K562 (cell line): ENCODE data around the gene NDUFS5. TPM values are rescaled to one million over a fixed set of nuclear protein-coding genes. Genes with fewer than 3 reads are reported as not detected.
A peak's percentile ranks its signal among the peaks of the same experiment; 100 is the strongest.

Experiments used
- ARID3A ChIP-seq: IDR thresholded peaks from 2 replicates; pipeline ENCODE4 v1.6.1; 2012; ENCODE audit warnings: low read depth, low read length, improper control_type of control experiment, borderline replicate concordance
- BRCA1 ChIP-seq, 2 experiments: fragments of 450-650 bp in 1 of 2; sonication (generic) in 1 of 2; formaldehyde crosslinking in 1 of 2; IDR thresholded peaks; 2 replicates each; pipeline versions ENCODE4 v1.5.0 to v1.6.1; 2017 to 2020; ENCODE audit warnings: mild to moderate bottlenecking in 1 of 2, missing genetic modification reagents in 1 of 2
- ESRRB ChIP-seq: fragments of 250-450 bp; sonication (Bioruptor Pico); IDR thresholded peaks from 2 replicates; pipeline ENCODE4 v1.5.0; 2020; ENCODE audit warnings: mild to moderate bottlenecking, moderate library complexity, borderline replicate concordance
- HSF4 ChIP-seq: fragments of 250-450 bp; sonication (Bioruptor Pico); IDR thresholded peaks from 2 replicates; pipeline ENCODE4 v2.1.2; 2022; ENCODE audit warnings: mild to moderate bottlenecking, moderate library complexity, borderline replicate concordance
- ILF3 ChIP-seq: fragments of 450-650 bp; IDR thresholded peaks from 2 replicates; pipeline ENCODE4 v1.6.1; 2018; ENCODE audit warnings: antibody characterized with exemption, mild to moderate bottlenecking, moderate library complexity, borderline replicate concordance
- JUN ChIP-seq, 2 experiments: sonication (generic) in 1 of 2; formaldehyde crosslinking in 1 of 2; IDR thresholded peaks; 2 replicates each; pipeline versions ENCODE4 v1.6.1 to v1.8.0; 2012 to 2022; ENCODE audit warnings: borderline replicate concordance in 2 of 2, mild to moderate bottlenecking in 2 of 2, improper control_type of control experiment in 1 of 2, low read depth in 1 of 2, low read length in 1 of 2, missing genetic modification reagents in 1 of 2
- MCM3 ChIP-seq: fragments of 450-650 bp; IDR thresholded peaks from 2 replicates; pipeline ENCODE4 v1.6.1; 2016
- MCM7 ChIP-seq, 2 experiments: fragments of 450-650 bp; IDR thresholded peaks; 2 replicates each; pipeline ENCODE4 v1.6.1; 2016 to 2018
- MXI1 ChIP-seq: IDR thresholded peaks from 2 replicates; pipeline ENCODE4 v1.6.1; 2011; ENCODE audit warnings: low read depth, mild to moderate bottlenecking, improper control_type of control experiment, low read length
- NCOA2 ChIP-seq, 2 experiments: fragments of 450-650 bp; IDR thresholded peaks; 2 replicates each; pipeline ENCODE4 v1.6.1; 2018; ENCODE audit warnings: mild to moderate bottlenecking in 2 of 2, moderate library complexity in 1 of 2; ENCODE audit not compliant: partially characterized antibody in 2 of 2
- NUFIP1 ChIP-seq: fragments of 450-650 bp; IDR thresholded peaks from 2 replicates; pipeline ENCODE4 v1.6.1; 2018; ENCODE audit not compliant: partially characterized antibody
- PHF8 ChIP-seq: fragments of 200-600 bp; sonication (generic); IDR thresholded peaks from 2 replicates; pipeline ENCODE4 v1.6.1; 2012; ENCODE audit warnings: mixed run types, mild to moderate bottlenecking, inconsistent platforms, low read length, moderate library complexity, borderline replicate concordance
- RBBP5 ChIP-seq: fragments of 200-600 bp; sonication (generic); IDR thresholded peaks from 2 replicates; pipeline ENCODE4 v1.6.1; 2012; ENCODE audit warnings: borderline replicate concordance, mild to moderate bottlenecking, low read length, control low read depth, inconsistent platforms; ENCODE audit not compliant: insufficient read depth, poor library complexity, severe bottlenecking
- RBM22 ChIP-seq: fragments of 200-400 bp; formaldehyde crosslinking; IDR thresholded peaks from 2 replicates; pipeline ENCODE4 v1.6.1; 2018; ENCODE audit warnings: low read length, low read depth; ENCODE audit not compliant: poor library complexity, severe bottlenecking
- STAG1 ChIP-seq: sonication (generic); formaldehyde crosslinking; IDR thresholded peaks from 2 replicates; pipeline ENCODE4 v1.5.0; 2020; ENCODE audit warnings: missing genetic modification reagents, borderline replicate concordance
- TFAP4 ChIP-seq: sonication (generic); formaldehyde crosslinking; IDR thresholded peaks from 2 replicates; pipeline ENCODE4 v1.8.0; 2022; ENCODE audit warnings: missing genetic modification reagents, mild to moderate bottlenecking, moderate library complexity, borderline replicate concordance
- U2AF1 ChIP-seq: fragments of 200-400 bp; formaldehyde crosslinking; optimal IDR thresholded peaks from 2 replicates; pipeline ENCODE3; 2017; ENCODE audit warnings: mild to moderate bottlenecking, low read depth, low read length, moderate library complexity
- VEZF1 ChIP-seq: fragments of 200-800 bp; sonication (Bioruptor generic); IDR thresholded peaks from 2 replicates; pipeline ENCODE4 v1.6.1; 2017; ENCODE audit warnings: missing genetic modification characterization, missing compliant biosample characterization
- ZNF165 ChIP-seq: fragments of 250-450 bp; sonication (Bioruptor Pico); IDR thresholded peaks from 2 replicates; pipeline ENCODE4 v1.4.0; 2020; ENCODE audit warnings: borderline replicate concordance
- ZNF197 ChIP-seq: fragments of 200-800 bp; sonication (Bioruptor generic); IDR thresholded peaks from 2 replicates; pipeline ENCODE4 v1.6.1; 2016; ENCODE audit warnings: low read depth, missing genetic modification characterization, missing compliant biosample characterization
- ZNF668 ChIP-seq: fragments of 250-450 bp; sonication (Bioruptor Pico); IDR thresholded peaks from 2 replicates; pipeline ENCODE4 v1.8.0; 2022; ENCODE audit warnings: mild to moderate bottlenecking, inconsistent platforms
- ZNF699 ChIP-seq: fragments of 250-450 bp; sonication (Bioruptor Pico); IDR thresholded peaks from 2 replicates; pipeline ENCODE4 v1.8.0; 2021; ENCODE audit warnings: mild to moderate bottlenecking, moderate library complexity; ENCODE audit not compliant: insufficient replicate concordance
- polyA plus RNA-seq, 8 experiments: library from polyadenylated mRNA; depleted of rRNA in 4 of 8; stranded (reverse) in 5 of 8; unstranded in 3 of 8; fragments of >200 nt; fragmentation: Nextera tagmentation in 2 of 8; fragmentation: Illumina TruSeq in 1 of 8; extraction: Ambion mirVana in 2 of 8; extraction: Trizol in 1 of 8; gene quantifications; 2 replicates each; pipeline versions ENCODE4 v1.2.1 to v1.2.3, GENCODE V29; 2011 to 2014; ENCODE audit warnings: inconsistent platforms in 1 of 8, missing spikeins in 1 of 8
- total RNA-seq, 7 experiments: library from RNA; depleted of rRNA in 6 of 7; stranded (reverse); fragments of >200 nt in 6 of 7; fragmentation: Illumina TruSeq in 2 of 7; extraction: Trizol in 2 of 7; gene quantifications; 2 replicates each; pipeline versions ENCODE4 v1.2.1 to v1.2.3, GENCODE V29; 2011 to 2021; ENCODE audit warnings: low replicate concordance in 1 of 7

NDUFS5 gene
- total and polyA plus RNA-seq, 9 of the 15 experiments (the other 6 are each of a cell fraction or from before 2014, with no cell fraction given) = 499 to 2,737 (median 1,281) TPM

- no peak for TF ChIP-seq ZNF668 (CRISPR knock-in tag)
- TF ChIP-seq ILF3 = no peak; the same call in 1 of the 2 replicates
- no peak for TF ChIP-seq ARID3A
- TF ChIP-seq U2AF1 = no peak
- no peak for TF ChIP-seq MCM7 (IDR thresholded peaks at IDR 0.05)
- no peak for TF ChIP-seq ESRRB (CRISPR knock-in tag)
- TF ChIP-seq BRCA1 (IDR thresholded peaks at IDR 0.05) = no peak
- TF ChIP-seq BRCA1 (CRISPR knock-in tag; IDR thresholded peaks at IDR 0.05) = no peak
- no peak for TF ChIP-seq ZNF197 (CRISPR knock-in tag)
- 0 out of 2 replicates have a peak, but pooled peaks have one; percentile 2 for TF ChIP-seq HSF4 (CRISPR knock-in tag)
- TF ChIP-seq TFAP4 = peak; percentile 60; the same call in 1 of the 2 replicates
- TF ChIP-seq VEZF1 (CRISPR knock-in tag) = no peak
- TF ChIP-seq MXI1 = peak; percentile 61; the same call in 1 of the 2 replicates
- no peak for TF ChIP-seq ZNF165 (CRISPR knock-in tag)
- TF ChIP-seq NCOA2 (IDR thresholded peaks at IDR 0.05; ENCODE audit: partially characterized antibody in 2 of 2) = no peak
- no peak for TF ChIP-seq NUFIP1
- TF ChIP-seq ZNF699 (CRISPR knock-in tag) = no peak
- TF ChIP-seq STAG1 (CRISPR knock-in tag) = no peak
- peak; percentile 95; the same call in 1 of the 2 replicates for TF ChIP-seq PHF8
- no peak for TF ChIP-seq MCM3
- peak; percentile 86 for TF ChIP-seq RBBP5
- TF ChIP-seq RBM22 = no peak
- peak; percentile 85 for TF ChIP-seq JUN (IDR thresholded peaks at IDR 0.05; ENCODE audit: borderline replicate concordance, low read depth, low read length)
- peak; percentile 96 for TF ChIP-seq JUN (CRISPR knock-in tag; IDR thresholded peaks at IDR 0.05; ENCODE audit: borderline replicate concordance)
These were observed at the start of gene NDUFS5 (continued) for GRCh38 chr1:39026051-39026865.
